Spleen (tissue), 11 donors: ENCODE results near the gene CDK2AP2. TPM values are rescaled to one million over a fixed set of nuclear protein-coding genes. Genes with fewer than 3 reads are reported as not detected.

Experiments used
- DNase-seq: peaks from one replicate; pipeline ENCODE4 v3.0.0-alpha.2; 2020
- H3K27ac ChIP-seq, 8 donors: fragments of 200-600 bp; sonication (generic) in 7 of 8; 1 replicate in 4 of 8; 2 replicates in 4 of 8; pipeline versions ENCODE4 v1.5.0 to v1.8.0; 2016 to 2021; ENCODE audit warnings: inconsistent platforms in 4 of 8, mild to moderate bottlenecking in 4 of 8, moderate library complexity in 1 of 8
- H3K27me3 ChIP-seq, 7 donors: fragments of 200-600 bp; sonication (generic) in 6 of 7; replicated peaks in 1 of 7; 1 replicate in 4 of 7; 2 replicates in 3 of 7; pipeline versions ENCODE4 v1.5.0 to v1.8.0; 2016 to 2021; ENCODE audit warnings: inconsistent platforms in 3 of 7, mild to moderate bottlenecking in 1 of 7
- H3K36me3 ChIP-seq, 6 donors: fragments of 200-600 bp; sonication (generic) in 5 of 6; 1 replicate in 4 of 6; 2 replicates in 2 of 6; pipeline versions ENCODE4 v1.5.0 to v1.8.0; 2016 to 2021; ENCODE audit warnings: inconsistent platforms in 2 of 6
- H3K4me1 ChIP-seq, 6 donors: fragments of 200-600 bp; sonication (generic) in 5 of 6; 1 replicate in 3 of 6; 2 replicates in 3 of 6; pipeline versions ENCODE4 v1.5.0 to v1.8.0; 2016 to 2021; ENCODE audit warnings: inconsistent platforms in 3 of 6
- H3K4me3 ChIP-seq, 8 donors: fragments of 200-600 bp; sonication (generic) in 7 of 8; 1 replicate in 4 of 8; 2 replicates in 4 of 8; pipeline versions ENCODE4 v1.5.0 to v1.8.0; 2016 to 2021; ENCODE audit warnings: inconsistent platforms in 4 of 8, mild to moderate bottlenecking in 4 of 8, moderate library complexity in 2 of 8
- H3K9me3 ChIP-seq, 8 donors: fragments of 200-600 bp; sonication (generic) in 7 of 8; 1 replicate in 4 of 8; 2 replicates in 4 of 8; pipeline versions ENCODE4 v1.5.0 to v1.8.0; 2016 to 2021; ENCODE audit warnings: inconsistent platforms in 4 of 8
- POLR2A ChIP-seq, 3 donors: fragments of 450-650 bp; IDR thresholded peaks; one replicate each; pipeline ENCODE4 v1.5.1; 2017; ENCODE audit warnings: antibody characterized with exemption in 3 of 3, mild to moderate bottlenecking in 1 of 3
- POLR2AphosphoS5 ChIP-seq, 3 donors: sonication (generic); formaldehyde crosslinking; IDR thresholded peaks; one replicate each; pipeline ENCODE4 v1.5.1; 2017; ENCODE audit warnings: antibody characterized with exemption in 3 of 3
- WGBS, 5 donors: extraction: QIAGEN DNeasy Blood & Tissue Kit in 3 of 5; methylation state at CpG; one replicate each; pipeline versions ENCODE4 v1.1.5 to v1.1.7; 2013 to 2018; 5-methylcytosine and 5-hydroxymethylcytosine counted together
- intact Hi-C: fragments of 100-400 bp; cut with DNase I; formaldehyde crosslinking; loops from one replicate; pipeline ENCODE4 v1.15.0; 2023; ENCODE audit warnings: low total_unique reads
- polyA plus RNA-seq, 3 donors: library from polyadenylated mRNA; stranded (reverse); fragments of 200-250 nt; gene quantifications; one replicate each; pipeline ENCODE4 v1.2.1, GENCODE V29; 2013
- total RNA-seq, 7 donors: library from RNA; depleted of rRNA in 3 of 7; stranded (reverse); fragments of >200 nt in 3 of 7; fragmentation: NEBNext Ultra II Directional in 4 of 7; extraction: Animal tissue kit (Norgen Biotek cat#: 25700) in 4 of 7; gene quantifications; one replicate each; pipeline versions ENCODE4 v1.1.0 to v1.2.1, GENCODE V29; 2016 to 2021
- TF ChIP-seq, protein P1 (sequence below), 11 experiments: fragments of 200-600 bp in 7 of 11; fragments of 450-650 bp in 4 of 11; sonication (generic) in 4 of 11; IDR thresholded peaks in 8 of 11; conservative IDR thresholded peaks in 3 of 11; 1 replicate in 7 of 11; 2 replicates in 4 of 11; pipeline versions ENCODE4 v1.4.0 to v1.8.0; 2016 to 2021; ENCODE audit warnings: antibody characterized with exemption in 11 of 11, inconsistent platforms in 4 of 11, mild to moderate bottlenecking in 1 of 11
- donor health status: healthy with polysubstance abuse.
- donor health status: DM: no; HTN: no; CAD: no; lungs with moderate emphysema.
- donor health status: DM: no; HTN: no; CAD: no.
- donor health status: Bipolar disorder and iron deficiency.
- donor health status: healthy.
- donor health status: DM: no; HTN: no; CAD: no.
- donor health status: DM: yes; HTN: yes; CAD: no.

CDK2AP2 gene
- total and polyA plus RNA-seq, 10 donors = 32.9 to 57.1 (median 42.6) TPM

GRCh38 chr11:67524480-67524808 is 16.5 kb upstream of the CDK2AP2 start:
- Histone ChIP-seq H3K27me3 (peaks cover 0 to 18% (median 0%) of the 10 kb centered on the region in 7 donors), H3K4me1 (no peaks in the 10 kb centered on the region), H3K4me3 (no peak overlapping the region), H3K36me3 (no peaks in the 10 kb centered on the region), H3K27ac (no peak overlapping the region), H3K9me3 (no peaks in the 10 kb centered on the region)
- WGBS, 5 donors = 85 to 90% (median 87%) methylated on average over 9 of the region's 9 CpGs
- intact Hi-C loops = no loop called here
- peak; percentile 42 for DNase-seq
- TF ChIP-seq POLR2A (IDR thresholded peaks at IDR 0.05) (no peak), POLR2AphosphoS5 (IDR thresholded peaks at IDR 0.05) (no peak)
- TF ChIP-seq, protein P1, sequence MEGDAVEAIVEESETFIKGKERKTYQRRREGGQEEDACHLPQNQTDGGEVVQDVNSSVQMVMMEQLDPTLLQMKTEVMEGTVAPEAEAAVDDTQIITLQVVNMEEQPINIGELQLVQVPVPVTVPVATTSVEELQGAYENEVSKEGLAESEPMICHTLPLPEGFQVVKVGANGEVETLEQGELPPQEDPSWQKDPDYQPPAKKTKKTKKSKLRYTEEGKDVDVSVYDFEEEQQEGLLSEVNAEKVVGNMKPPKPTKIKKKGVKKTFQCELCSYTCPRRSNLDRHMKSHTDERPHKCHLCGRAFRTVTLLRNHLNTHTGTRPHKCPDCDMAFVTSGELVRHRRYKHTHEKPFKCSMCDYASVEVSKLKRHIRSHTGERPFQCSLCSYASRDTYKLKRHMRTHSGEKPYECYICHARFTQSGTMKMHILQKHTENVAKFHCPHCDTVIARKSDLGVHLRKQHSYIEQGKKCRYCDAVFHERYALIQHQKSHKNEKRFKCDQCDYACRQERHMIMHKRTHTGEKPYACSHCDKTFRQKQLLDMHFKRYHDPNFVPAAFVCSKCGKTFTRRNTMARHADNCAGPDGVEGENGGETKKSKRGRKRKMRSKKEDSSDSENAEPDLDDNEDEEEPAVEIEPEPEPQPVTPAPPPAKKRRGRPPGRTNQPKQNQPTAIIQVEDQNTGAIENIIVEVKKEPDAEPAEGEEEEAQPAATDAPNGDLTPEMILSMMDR (IDR thresholded peaks at IDR 0.05 in 8 of 11, conservative IDR thresholded peaks at IDR 0.05 in 3 of 11) = no peak

GRCh38 chr11:67523556-67524479 is 15.9 kb upstream of the CDK2AP2 start:
- Histone ChIP-seq H3K36me3 (no peaks in the 10 kb centered on the region), H3K4me1 (no peaks in the 10 kb centered on the region), H3K27ac (no peak overlapping the region), H3K4me3 (no peak overlapping the region), H3K27me3 (peaks cover 0 to 18% (median 0%) of the 10 kb centered on the region in 7 donors), H3K9me3 (no peaks in the 10 kb centered on the region)
- 69 to 88% (median 84%) methylated on average over 8 to 25 of the region's 25 CpGs for WGBS, 5 donors
- intact Hi-C loops = no loop called here
- TF ChIP-seq POLR2A (IDR thresholded peaks at IDR 0.05) (no peak), POLR2AphosphoS5 (IDR thresholded peaks at IDR 0.05) (no peak)
- TF ChIP-seq, protein P1 (IDR thresholded peaks at IDR 0.05 in 8 of 11, conservative IDR thresholded peaks at IDR 0.05 in 3 of 11) = no peak
- peak; percentile 58 for DNase-seq

GRCh38 chr11:67522844-67523555 is 15.0 kb upstream of the CDK2AP2 start, which contains the start of gene CABP2:
Gene CABP2 (minus strand): TSS chr11:67523446. CDS start chr11:67523326, 120 bp downstream.
- intact Hi-C loops = no loop called here
- Histone ChIP-seq H3K4me1 (no peaks in the 10 kb centered on the region), H3K9me3 (no peaks in the 10 kb centered on the region), H3K4me3 (no peak within 1 kb of the TSS), H3K27me3 (peaks cover 0 to 17% (median 0%) of the 10 kb centered on the region in 7 donors), H3K27ac (no peak within 1 kb of the TSS), H3K36me3 (no peaks in the 10 kb centered on the region)
- DNase-seq = no peak
- WGBS, 5 donors = 79 to 93% (median 88%) methylated on average over 11 to 23 of the region's 23 CpGs
- TF ChIP-seq POLR2AphosphoS5 (IDR thresholded peaks at IDR 0.05) (no peak), POLR2A (IDR thresholded peaks at IDR 0.05) (no peak)
- TF ChIP-seq, protein P1 (IDR thresholded peaks at IDR 0.05 in 8 of 11, conservative IDR thresholded peaks at IDR 0.05 in 3 of 11) = no peak

DNA sequence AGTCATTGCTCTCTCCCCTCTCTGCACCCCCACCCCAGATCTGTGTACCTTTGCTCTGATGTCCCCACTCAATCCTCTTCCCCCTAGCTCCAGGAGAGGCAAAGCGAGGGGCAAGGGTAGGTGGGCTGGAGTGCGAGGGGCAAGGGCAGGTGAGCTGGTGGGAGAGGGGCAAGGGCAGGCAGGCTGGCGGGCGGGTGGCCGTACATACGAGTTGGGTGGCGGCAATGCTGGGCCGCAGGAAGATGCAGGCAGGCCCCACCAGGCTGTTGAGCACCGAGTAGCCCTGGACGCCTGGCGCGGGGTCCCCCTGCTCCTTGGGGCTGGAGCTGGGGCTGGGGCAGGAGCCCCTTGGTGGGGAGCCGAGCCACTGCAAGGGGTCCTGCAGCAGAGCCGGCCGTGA is 14.4 kb upstream of the CDK2AP2 start:
- Histone ChIP-seq H3K4me3 (no peak overlapping the region), H3K36me3 (no peaks in the 10 kb centered on the region), H3K4me1 (no peaks in the 10 kb centered on the region), H3K27ac (no peak overlapping the region), H3K27me3 (peaks cover 0 to 17% (median 0%) of the 10 kb centered on the region in 7 donors), H3K9me3 (no peaks in the 10 kb centered on the region)
- 89 to 94% (median 92%) methylated on average over 13 to 15 of the region's 15 CpGs for WGBS, 5 donors
- TF ChIP-seq POLR2A (IDR thresholded peaks at IDR 0.05) (no peak), POLR2AphosphoS5 (IDR thresholded peaks at IDR 0.05) (no peak)
- TF ChIP-seq, protein P1 (IDR thresholded peaks at IDR 0.05 in 8 of 11, conservative IDR thresholded peaks at IDR 0.05 in 3 of 11) = no peak
- intact Hi-C loops = no loop called here
- DNase-seq = no peak
